Liver (tissue), 9 donors: ENCODE results near the gene UNKL. TPM values are rescaled to one million over a fixed set of nuclear protein-coding genes. Genes with fewer than 3 reads are reported as not detected.

Experiments used
- DNase-seq: peaks from one replicate; pipeline ENCODE4 v3.0.0-alpha.2; 2017; ENCODE audit warnings: low spot score
- H3K27ac ChIP-seq, 2 donors: one replicate each; pipeline ENCODE4 v1.7.0; 2013; ENCODE audit warnings: inconsistent platforms in 2 of 2, low read length in 2 of 2, control low read depth in 1 of 2, low read depth in 1 of 2, mild to moderate bottlenecking in 1 of 2
- H3K27me3 ChIP-seq, 4 donors: one replicate each; pipeline versions ENCODE4 v1.6.1 to v1.7.0; 2013; ENCODE audit warnings: low read length in 3 of 4, inconsistent platforms in 1 of 4, mild to moderate bottlenecking in 1 of 4, moderate library complexity in 1 of 4; ENCODE audit not compliant: control insufficient read depth in 4 of 4, insufficient read depth in 4 of 4
- H3K36me3 ChIP-seq, 4 donors: one replicate each; pipeline versions ENCODE4 v1.6.1 to v1.7.0; 2013; ENCODE audit warnings: low read length in 3 of 4, mild to moderate bottlenecking in 3 of 4, low read depth in 1 of 4, moderate library complexity in 1 of 4; ENCODE audit not compliant: control insufficient read depth in 4 of 4, insufficient read depth in 3 of 4
- H3K4me1 ChIP-seq, 4 donors: one replicate each; pipeline versions ENCODE4 v1.6.1 to v1.7.0; 2013; ENCODE audit warnings: low read length in 3 of 4, mild to moderate bottlenecking in 3 of 4, moderate library complexity in 1 of 4; ENCODE audit not compliant: control insufficient read depth in 4 of 4, insufficient read depth in 4 of 4
- H3K4me3 ChIP-seq, 3 donors: one replicate each; pipeline versions ENCODE4 v1.6.1 to v1.7.0; 2013; ENCODE audit warnings: low read length in 3 of 3, control low read depth in 1 of 3, low read depth in 1 of 3, mild to moderate bottlenecking in 1 of 3
- H3K9ac ChIP-seq, 2 donors: one replicate each; pipeline ENCODE4 v1.7.0; 2013; ENCODE audit warnings: low read length in 2 of 2, mild to moderate bottlenecking in 2 of 2, moderate library complexity in 2 of 2, control low read depth in 1 of 2, low read depth in 1 of 2
- H3K9me3 ChIP-seq, 4 donors: one replicate each; pipeline versions ENCODE4 v1.6.1 to v1.7.0; 2013; ENCODE audit warnings: low read length in 3 of 4; ENCODE audit not compliant: control insufficient read depth in 4 of 4
- ATF3 ChIP-seq: IDR thresholded peaks from 2 replicates; pipeline ENCODE4 v1.6.1; 2016; ENCODE audit warnings: antibody characterized with exemption
- CTCF ChIP-seq: fragments of 150-350 bp; IDR thresholded peaks from 2 replicates; pipeline ENCODE4 v1.5.1; 2017; ENCODE audit warnings: improper control_type of control experiment, low read depth, low read length; ENCODE audit not compliant: missing input control
- FOXA1 ChIP-seq: IDR thresholded peaks from 2 replicates; pipeline ENCODE4 v1.6.1; 2016; ENCODE audit warnings: antibody characterized with exemption
- HNF4A ChIP-seq, 2 donors: conservative IDR thresholded peaks; 2 replicates each; pipeline ENCODE4 v1.6.1; 2016; ENCODE audit warnings: antibody characterized with exemption in 2 of 2, mild to moderate bottlenecking in 2 of 2
- JUND ChIP-seq, 2 donors: IDR thresholded peaks; 2 replicates each; pipeline ENCODE4 v1.6.1; 2016; ENCODE audit warnings: antibody characterized with exemption in 2 of 2
- NR2F2 ChIP-seq: IDR thresholded peaks from 2 replicates; pipeline ENCODE4 v1.6.1; 2016; ENCODE audit warnings: antibody characterized with exemption
- RAD21 ChIP-seq, 2 donors: IDR thresholded peaks; 2 replicates each; pipeline ENCODE4 v1.6.1; 2016; ENCODE audit warnings: antibody characterized with exemption in 2 of 2, mild to moderate bottlenecking in 2 of 2
- SP1 ChIP-seq: IDR thresholded peaks from 2 replicates; pipeline ENCODE4 v1.6.1; 2018; ENCODE audit warnings: antibody characterized with exemption, mild to moderate bottlenecking
- TAF1 ChIP-seq: conservative IDR thresholded peaks from 2 replicates; pipeline ENCODE4 v1.6.1; 2016; ENCODE audit warnings: antibody characterized with exemption, mild to moderate bottlenecking
- YY1 ChIP-seq: IDR thresholded peaks from 2 replicates; pipeline ENCODE4 v1.6.1; 2016; ENCODE audit warnings: antibody characterized with exemption, mild to moderate bottlenecking
- ZBTB33 ChIP-seq: IDR thresholded peaks from 2 replicates; pipeline ENCODE4 v1.6.1; 2016; ENCODE audit warnings: antibody characterized with exemption
- WGBS: extraction: QIAGEN DNeasy Blood & Tissue Kit; methylation state at CpG from one replicate; pipeline ENCODE4 v1.1.7; 2013; 5-methylcytosine and 5-hydroxymethylcytosine counted together
- polyA plus RNA-seq, 2 donors: library from polyadenylated mRNA; stranded (reverse) in 1 of 2; unstranded in 1 of 2; fragments of 200-250 nt in 1 of 2; fragments of >200 nt in 1 of 2; fragmentation: Nextera tagmentation in 1 of 2; extraction: Ambion mirVana in 1 of 2; gene quantifications; one replicate each; pipeline versions ENCODE4 v1.2.1 to v1.2.3, GENCODE V29; 2013 to 2015
- total RNA-seq, 2 donors: library from RNA; depleted of rRNA; stranded (reverse); fragments of >200 nt; gene quantifications; one replicate each; pipeline ENCODE4 v1.2.3, GENCODE V29; 2014
- TF ChIP-seq, protein P1 (sequence below): IDR thresholded peaks from 2 replicates; pipeline ENCODE4 v1.6.1; 2016; ENCODE audit warnings: antibody characterized with exemption, mild to moderate bottlenecking
- donor health status: healthy.
- donor health status: healthy.
- donor health status: healthy.
- donor health status: healthy.
- donor health status: healthy.

Gene UNKL
- total and polyA plus RNA-seq, 4 donors, result 3.5 to 14.7 (median 6.6) TPM

GRCh38 chr16:1362807-1363206 lies 51.7 kb downstream of the UNKL start:
- no peak overlapping the region for H3K27ac ChIP-seq
- DNase-seq, result no peak
- H3K4me3 ChIP-seq, result no peak overlapping the region
- TF ChIP-seq HNF4A (conservative IDR thresholded peaks at IDR 0.05) (no peak), ZBTB33 (no peak), ATF3 (no peak), CTCF (no peak), SP1 (no peak), NR2F2 (no peak), RAD21 (IDR thresholded peaks at IDR 0.05) (no peak), JUND (IDR thresholded peaks at IDR 0.05) (no peak), TAF1 (no peak), FOXA1 (no peak)
- TF ChIP-seq, protein P1, sequence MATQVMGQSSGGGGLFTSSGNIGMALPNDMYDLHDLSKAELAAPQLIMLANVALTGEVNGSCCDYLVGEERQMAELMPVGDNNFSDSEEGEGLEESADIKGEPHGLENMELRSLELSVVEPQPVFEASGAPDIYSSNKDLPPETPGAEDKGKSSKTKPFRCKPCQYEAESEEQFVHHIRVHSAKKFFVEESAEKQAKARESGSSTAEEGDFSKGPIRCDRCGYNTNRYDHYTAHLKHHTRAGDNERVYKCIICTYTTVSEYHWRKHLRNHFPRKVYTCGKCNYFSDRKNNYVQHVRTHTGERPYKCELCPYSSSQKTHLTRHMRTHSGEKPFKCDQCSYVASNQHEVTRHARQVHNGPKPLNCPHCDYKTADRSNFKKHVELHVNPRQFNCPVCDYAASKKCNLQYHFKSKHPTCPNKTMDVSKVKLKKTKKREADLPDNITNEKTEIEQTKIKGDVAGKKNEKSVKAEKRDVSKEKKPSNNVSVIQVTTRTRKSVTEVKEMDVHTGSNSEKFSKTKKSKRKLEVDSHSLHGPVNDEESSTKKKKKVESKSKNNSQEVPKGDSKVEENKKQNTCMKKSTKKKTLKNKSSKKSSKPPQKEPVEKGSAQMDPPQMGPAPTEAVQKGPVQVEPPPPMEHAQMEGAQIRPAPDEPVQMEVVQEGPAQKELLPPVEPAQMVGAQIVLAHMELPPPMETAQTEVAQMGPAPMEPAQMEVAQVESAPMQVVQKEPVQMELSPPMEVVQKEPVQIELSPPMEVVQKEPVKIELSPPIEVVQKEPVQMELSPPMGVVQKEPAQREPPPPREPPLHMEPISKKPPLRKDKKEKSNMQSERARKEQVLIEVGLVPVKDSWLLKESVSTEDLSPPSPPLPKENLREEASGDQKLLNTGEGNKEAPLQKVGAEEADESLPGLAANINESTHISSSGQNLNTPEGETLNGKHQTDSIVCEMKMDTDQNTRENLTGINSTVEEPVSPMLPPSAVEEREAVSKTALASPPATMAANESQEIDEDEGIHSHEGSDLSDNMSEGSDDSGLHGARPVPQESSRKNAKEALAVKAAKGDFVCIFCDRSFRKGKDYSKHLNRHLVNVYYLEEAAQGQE, result no peak
- H3K9me3 ChIP-seq, result no peaks in the 10 kb centered on the region
- H3K9ac ChIP-seq, result no peak overlapping the region
- 92% methylated on average over 11 of the region's 11 CpGs for WGBS
- no peaks in the 10 kb centered on the region for H3K4me1 ChIP-seq
- no peaks in the 10 kb centered on the region for H3K27me3 ChIP-seq
- H3K36me3 ChIP-seq, result peaks cover 4 to 51% (median 32%) of the 10 kb centered on the region in 4 donors

- TF ChIP-seq HNF4A (conservative IDR thresholded peaks at IDR 0.05) (no peak), JUND (IDR thresholded peaks at IDR 0.05) (no peak), RAD21 (IDR thresholded peaks at IDR 0.05) (no peak), CTCF (no peak), ZBTB33 (no peak), NR2F2 (no peak), TAF1 (no peak), YY1 (no peak)
Observed at GRCh38 chr16:1361685-1362360, 52.7 kb downstream of the UNKL start.

More at GRCh38 chr16:1361685-1362360, 52.7 kb downstream of the UNKL start:
- no peak for DNase-seq
- Histone ChIP-seq H3K4me3 (no peak overlapping the region), H3K9me3 (no peaks in the 10 kb centered on the region), H3K27ac (no peak overlapping the region), H3K4me1 (no peaks in the 10 kb centered on the region), H3K36me3 (peaks cover 4 to 46% (median 31%) of the 10 kb centered on the region in 4 donors), H3K9ac (no peak overlapping the region), H3K27me3 (no peaks in the 10 kb centered on the region)
- WGBS, result 96% methylated on average over 43 of the region's 43 CpGs
